ENCODE results near the gene VWDE. TPM values are rescaled to one million over a fixed set of nuclear protein-coding genes. Genes with fewer than 3 reads are reported as not detected.
A peak's percentile ranks its signal among the peaks of the same experiment; 100 is the strongest.

VWDE gene
- polyA plus RNA-seq, 2 of the 4 experiments (the other 2 are of a cell fraction), result 1.2 to 2.4 TPM

DNA sequence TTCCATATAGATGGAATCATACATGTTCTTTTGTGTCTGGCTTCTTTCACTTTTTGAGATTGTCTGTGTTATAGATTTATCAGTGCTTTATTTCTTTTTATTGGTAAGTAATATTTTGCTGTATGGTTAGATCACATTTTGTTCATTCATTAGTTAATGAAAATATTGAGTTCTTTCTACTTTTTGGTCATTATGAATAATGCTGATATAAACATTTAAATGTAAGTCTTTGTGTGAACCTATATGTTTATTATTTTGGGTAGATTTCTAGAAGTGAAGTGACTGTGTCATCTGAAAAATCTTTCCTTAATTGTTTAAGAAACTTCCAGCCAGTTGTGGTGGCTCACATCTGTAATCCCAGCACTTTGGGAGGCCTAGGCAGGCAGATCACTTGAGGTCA lies 11.4 kb upstream of the VWDE start:
- CTCF ChIA-PET, result interaction anchor here (0.6 to 2.0 kb wide), 2 partner anchors 31 to 43 kb away, joined by 3 to 7 read pairs; no protein-coding TSS in a partner anchor
- no peak overlapping the region for H3K4me3 ChIP-seq
- no peak for FAIRE-seq
- TF ChIP-seq JUNB (IDR thresholded peaks at IDR 0.05) (no peak), ATOH8 (CRISPR knock-in tag; IDR thresholded peaks at IDR 0.05; ENCODE audit: low read depth) (no peak), CHD2 (IDR thresholded peaks at IDR 0.05; ENCODE audit: low read length, partially characterized antibody) (no peak), MAZ (IDR thresholded peaks at IDR 0.05; ENCODE audit: borderline replicate concordance, low read depth, low read length) (no peak), FOSL2 (IDR thresholded peaks at IDR 0.05) (no peak), FOSL2 (CRISPR knock-in tag; IDR thresholded peaks at IDR 0.05) (no peak), KDM1A (IDR thresholded peaks at IDR 0.05; ENCODE audit: low read depth) (no peak), MAFK (IDR thresholded peaks at IDR 0.05; ENCODE audit: partially characterized antibody) (peak; percentile 51)
- TF ChIP-seq, protein P1, sequence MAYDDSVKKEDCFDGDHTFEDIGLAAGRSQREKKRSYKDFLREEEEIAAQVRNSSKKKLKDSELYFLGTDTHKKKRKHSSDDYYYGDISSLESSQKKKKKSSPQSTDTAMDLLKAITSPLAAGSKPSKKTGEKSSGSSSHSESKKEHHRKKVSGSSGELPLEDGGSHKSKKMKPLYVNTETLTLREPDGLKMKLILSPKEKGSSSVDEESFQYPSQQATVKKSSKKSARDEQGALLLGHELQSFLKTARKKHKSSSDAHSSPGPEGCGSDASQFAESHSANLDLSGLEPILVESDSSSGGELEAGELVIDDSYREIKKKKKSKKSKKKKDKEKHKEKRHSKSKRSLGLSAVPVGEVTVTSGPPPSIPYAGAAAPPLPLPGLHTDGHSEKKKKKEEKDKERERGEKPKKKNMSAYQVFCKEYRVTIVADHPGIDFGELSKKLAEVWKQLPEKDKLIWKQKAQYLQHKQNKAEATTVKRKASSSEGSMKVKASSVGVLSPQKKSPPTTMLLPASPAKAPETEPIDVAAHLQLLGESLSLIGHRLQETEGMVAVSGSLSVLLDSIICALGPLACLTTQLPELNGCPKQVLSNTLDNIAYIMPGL (CRISPR knock-in tag; IDR thresholded peaks at IDR 0.05; ENCODE audit: borderline replicate concordance), result no peak
- POLR2A ChIA-PET, result no interaction called here
- H3K27ac ChIP-seq, result no peak overlapping the region
- peaks cover 7% of the 10 kb centered on the region; the same call in 2 of the 3 replicates for H3K9me3 ChIP-seq
- no peaks in the 10 kb centered on the region for H3K4me1 ChIP-seq
- no peak overlapping the region for H3K4me2 ChIP-seq
- DNase-seq (ENCODE audit: low read depth in 1 of 2, low spot score in 1 of 2), result no peak
- ATAC-seq, result no peak

GRCh38 chr7:12412407-12412806 lies 8.7 kb upstream of the VWDE start:
- DNase-seq (ENCODE audit: low read depth in 1 of 2, low spot score in 1 of 2) (no peak), ATAC-seq (no peak), FAIRE-seq (no peak)
- ChIA-PET CTCF (interaction anchor here (0.7 kb wide), 1 partner anchor 465 kb away, joined by 3 read pairs; no protein-coding TSS in a partner anchor), POLR2A (no interaction called here)
- Histone ChIP-seq H3K4me2 (no peak overlapping the region), H3K4me1 (no peaks in the 10 kb centered on the region), H3K27ac (no peak overlapping the region), H3K9me3 (peaks cover 7% of the 10 kb centered on the region; the same call in 2 of the 3 replicates), H3K4me3 (no peak overlapping the region)
- 13% methylated on average over 1 of the region's 1 CpG for WGBS (ENCODE audit: missing lambda C conversion rate)
- no peak for TF ChIP-seq MAX (IDR thresholded peaks at IDR 0.05)
- TF ChIP-seq HOXA7 (CRISPR knock-in tag; IDR thresholded peaks at IDR 0.05), result no peak
- TF ChIP-seq MYC (IDR thresholded peaks at IDR 0.05; ENCODE audit: borderline replicate concordance, low read length), result no peak
- TF ChIP-seq HEYL (CRISPR knock-in tag; IDR thresholded peaks at IDR 0.05), result no peak
- TF ChIP-seq USF2 (IDR thresholded peaks at IDR 0.05), result no peak
- TF ChIP-seq RARB (CRISPR knock-in tag; IDR thresholded peaks at IDR 0.05), result no peak
- TF ChIP-seq SREBF2 (IDR thresholded peaks at IDR 0.05), result no peak

DNA sequence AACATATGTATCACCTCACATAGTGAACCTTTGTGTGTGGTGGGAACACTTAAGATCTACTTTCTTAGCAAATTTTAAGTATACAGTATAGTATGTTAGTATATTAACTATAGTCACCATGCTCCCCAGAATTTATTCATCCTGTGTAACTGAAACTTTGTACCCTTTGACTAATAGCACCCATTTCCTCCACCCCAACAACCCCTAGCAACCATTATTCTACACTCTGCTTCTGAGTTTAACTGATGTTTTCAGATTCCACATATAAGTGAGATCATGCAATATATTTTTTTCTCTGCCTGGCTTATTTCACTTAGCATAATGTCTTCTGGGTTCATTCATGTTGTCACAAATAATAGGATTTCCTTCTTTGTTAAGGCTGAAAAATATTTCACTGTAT lies 6.9 kb upstream of the VWDE start:
- ChIA-PET CTCF (no interaction called here), POLR2A (no interaction called here)
- no peak overlapping the region for H3K4me3 ChIP-seq
- H3K4me1 ChIP-seq, result no peaks in the 10 kb centered on the region
- H3K9me3 ChIP-seq, result peaks cover 7% of the 10 kb centered on the region; the same call in 2 of the 3 replicates
- ATAC-seq, result no peak
- TF ChIP-seq ZFP36 (IDR thresholded peaks at IDR 0.05; ENCODE audit: borderline replicate concordance, partially characterized antibody), result no peak
- TF ChIP-seq RFX5 (IDR thresholded peaks at IDR 0.05), result peak; percentile 92
- H3K4me2 ChIP-seq, result no peak overlapping the region
- DNase-seq (ENCODE audit: low read depth in 1 of 2, low spot score in 1 of 2), result no peak
- no peak for FAIRE-seq
- H3K27ac ChIP-seq, result no peak overlapping the region
